HCT116 (cell line): ENCODE data around the gene TRPM8. TPM values are rescaled to one million over a fixed set of nuclear protein-coding genes. Genes with fewer than 3 reads are reported as not detected.
"Not testable (repeated sequence)": the region's sequence is repeated elsewhere in the genome, so short reads cannot be mapped to it uniquely, and the experiment has no call there.

Experiments used
- ATAC-seq: fragments of 200-7000 bp; cut with Tn5 transposase; 2 replicates; pipeline ENCODE4 v1.9.1; 2020; ENCODE audit warnings: mild to moderate bottlenecking, moderate library complexity
- BruUV-seq: library from RNA; stranded (reverse); fragments of 400-500 nt; replicated peaks from 2 replicates; lab custom pipeline; 2021; lab: Mats Ljungman, UMichigan
- CTCF ChIA-PET: fragments of 300-600 bp; sonication (Branson Sonifier 250); formaldehyde crosslinking; loops from one replicate; lab custom pipeline; 2021; ENCODE audit warnings: antibody characterized with exemption; lab: Charles Lee
- POLR2A ChIA-PET: fragments of 300-600, 350-600 bp; sonication (Branson Sonifier 250); formaldehyde crosslinking; loops from one replicate; lab custom pipeline; 2021; ENCODE audit warnings: antibody characterized with exemption; lab: Charles Lee
- RAD21 ChIA-PET, 2 experiments: fragments of 300-600 bp; sonication (Branson Sonifier 250); formaldehyde crosslinking; loops; one replicate each; lab custom pipeline; 2023; ENCODE audit warnings: low total read pairs in 2 of 2; ENCODE audit not compliant: uncharacterized antibody in 2 of 2, unreplicated experiment in 2 of 2, low non-redundant PET in 1 of 2; lab: Charles Lee
- DNase-seq: peaks from one replicate; pipeline ENCODE4 v3.0.0-alpha.2; 2010; ENCODE audit warnings: low read depth, low spot score
- H2AFZ ChIP-seq: fragments of 200-600 bp; shearing (Covaris generic), sonication (generic); 2 replicates; pipeline ENCODE4 v1.6.1; 2017; ENCODE audit warnings: low read depth, mixed run types, mixed read lengths, antibody characterized with exemption, low read length; ENCODE audit not compliant: poor library complexity, severe bottlenecking
- H3K27ac ChIP-seq: 2 replicates; pipeline ENCODE4 v1.5.1; 2012; ENCODE audit warnings: low read depth, low read length
- H3K27me3 ChIP-seq: fragments of 200-600 bp; sonication (generic); 2 replicates; pipeline ENCODE4 v1.6.1; 2016; ENCODE audit warnings: mixed run types, low read length, mixed read lengths; ENCODE audit not compliant: insufficient read depth
- H3K36me3 ChIP-seq, 2 experiments: fragments of 200-500 bp in 1 of 2; fragments of 200-600 bp in 1 of 2; sonication (Bioruptor generic) in 1 of 2; sonication (generic) in 1 of 2; 2 replicates each; pipeline versions ENCODE4 v1.5.1 to v1.6.1; 2014 to 2016; ENCODE audit warnings: low read length in 2 of 2, inconsistent platforms in 1 of 2, mixed read lengths in 1 of 2, mixed run types in 1 of 2; ENCODE audit not compliant: insufficient read depth in 2 of 2, control insufficient read depth in 1 of 2
- H3K4me1 ChIP-seq, 2 experiments: fragments of 200-600 bp in 1 of 2; sonication (generic) in 1 of 2; 2 replicates each; pipeline versions ENCODE4 v1.5.1 to v1.6.1; 2012 to 2017; ENCODE audit warnings: low read length in 2 of 2, inconsistent platforms in 1 of 2, mild to moderate bottlenecking in 1 of 2, mixed read lengths in 1 of 2, mixed run types in 1 of 2, moderate library complexity in 1 of 2; ENCODE audit not compliant: insufficient read depth in 2 of 2, control insufficient read depth in 1 of 2
- H3K4me2 ChIP-seq: fragments of 200-600 bp; sonication (generic); 2 replicates; pipeline ENCODE4 v1.6.1; 2017; ENCODE audit warnings: mixed run types, low read length, mixed read lengths
- H3K4me3 ChIP-seq, 2 experiments: fragments of 200-600 bp in 1 of 2; sonication (generic) in 1 of 2; replicated peaks in 1 of 2; 2 replicates each; pipeline ENCODE4 v1.5.1; 2011 to 2016; ENCODE audit warnings: low read length in 2 of 2, control low read depth in 1 of 2, low read depth in 1 of 2, mild to moderate bottlenecking in 1 of 2, mixed read lengths in 1 of 2, mixed run types in 1 of 2
- H3K79me2 ChIP-seq: fragments of 200-600 bp; sonication (generic); 2 replicates; pipeline ENCODE4 v1.6.1; 2017; ENCODE audit warnings: mild to moderate bottlenecking, mixed run types, low read length, moderate library complexity, mixed read lengths; ENCODE audit not compliant: insufficient read depth
- H3K9ac ChIP-seq: fragments of 200-600 bp; sonication (generic); 2 replicates; pipeline ENCODE4 v1.6.1; 2016; ENCODE audit warnings: low read length, mixed read lengths
- H3K9me2 ChIP-seq: fragments of 200-600 bp; sonication (generic), shearing (Covaris generic); 2 replicates; pipeline ENCODE4 v1.6.1; 2017; ENCODE audit warnings: mixed run types, mild to moderate bottlenecking, moderate library complexity; ENCODE audit not compliant: insufficient read depth
- H3K9me3 ChIP-seq, 2 experiments: fragments of 200-500 bp in 1 of 2; fragments of 200-600 bp in 1 of 2; sonication (Bioruptor generic) in 1 of 2; sonication (generic) in 1 of 2; 2 replicates each; pipeline ENCODE4 v1.6.1; 2014 to 2017; ENCODE audit warnings: low read length in 2 of 2, mixed read lengths in 2 of 2, inconsistent platforms in 1 of 2, low read depth in 1 of 2, mild to moderate bottlenecking in 1 of 2, mixed run types in 1 of 2, moderate library complexity in 1 of 2; ENCODE audit not compliant: control insufficient read depth in 1 of 2, insufficient read depth in 1 of 2
- H4K20me1 ChIP-seq: fragments of 200-600 bp; sonication (generic), shearing (Covaris generic); 2 replicates; pipeline ENCODE4 v1.6.1; 2017; ENCODE audit warnings: mixed run types, mild to moderate bottlenecking, moderate library complexity; ENCODE audit not compliant: insufficient read depth
- CBX3 ChIP-seq: IDR thresholded peaks from 2 replicates; pipeline ENCODE4 v1.6.1; 2012; ENCODE audit warnings: low read depth
- EGR1 ChIP-seq: IDR thresholded peaks from 2 replicates; pipeline ENCODE4 v1.6.1; 2012; ENCODE audit warnings: low read depth
- ELF1 ChIP-seq: IDR thresholded peaks from 2 replicates; pipeline ENCODE4 v1.6.1; 2012; ENCODE audit warnings: low read depth, borderline replicate concordance
- FOSL1 ChIP-seq: IDR thresholded peaks from 2 replicates; pipeline ENCODE4 v1.6.1; 2012; ENCODE audit warnings: low read depth
- JUND ChIP-seq: IDR thresholded peaks from 2 replicates; pipeline ENCODE4 v1.6.1; 2012
- MAX ChIP-seq: IDR thresholded peaks from 2 replicates; pipeline ENCODE4 v1.6.1; 2012
- POLR2A ChIP-seq: IDR thresholded peaks from 2 replicates; pipeline ENCODE4 v1.7.0; 2011; ENCODE audit warnings: borderline replicate concordance; ENCODE audit not compliant: insufficient read depth, insufficient read length; ENCODE audit errors: extremely low read depth
- SIN3A ChIP-seq: IDR thresholded peaks from 2 replicates; pipeline ENCODE4 v1.6.1; 2012; ENCODE audit warnings: low read depth
- SP1 ChIP-seq: IDR thresholded peaks from 2 replicates; pipeline ENCODE4 v1.6.1; 2012; ENCODE audit warnings: low read depth
- SRF ChIP-seq: IDR thresholded peaks from 2 replicates; pipeline ENCODE4 v1.6.1; 2012; ENCODE audit warnings: low read depth
- ZNF274 ChIP-seq: fragments of 200-500 bp; sonication (Bioruptor generic); IDR thresholded peaks from 2 replicates; pipeline ENCODE4 v1.6.1; 2014; ENCODE audit warnings: mild to moderate bottlenecking, low read depth, low read length, inconsistent platforms
- intact Hi-C: fragments of 100-400 bp; cut with micrococcal nuclease; formaldehyde crosslinking; loops from 2 replicates; pipeline ENCODE4 v1.10.0; 2022
- total RNA-seq: library from RNA; stranded (reverse); gene quantifications from one replicate; pipeline ENCODE4 v1.2.1, GENCODE V29; 2021; ENCODE audit not compliant: unreplicated experiment
- TF ChIP-seq, protein P1 (sequence below), 3 experiments: fragments of 200-600 bp in 1 of 3; sonication (generic) in 1 of 3; IDR thresholded peaks in 2 of 3; conservative IDR thresholded peaks in 1 of 3; 2 replicates each; pipeline ENCODE4 v1.5.1; 2012 to 2017; ENCODE audit warnings: low read depth in 2 of 3, low read length in 2 of 3, antibody characterized with exemption in 1 of 3, borderline replicate concordance in 1 of 3, control low read depth in 1 of 3, mild to moderate bottlenecking in 1 of 3, mixed read lengths in 1 of 3, mixed run types in 1 of 3, moderate library complexity in 1 of 3; ENCODE audit not compliant: insufficient read depth in 1 of 3

The TRPM8 gene
- total RNA-seq, 1 experiment from 2014 or later: 0.39 TPM

GRCh38 chr2:233882353-233882752, 34.8 kb upstream of the TRPM8 start (continued):
- TF ChIP-seq, protein P1, sequence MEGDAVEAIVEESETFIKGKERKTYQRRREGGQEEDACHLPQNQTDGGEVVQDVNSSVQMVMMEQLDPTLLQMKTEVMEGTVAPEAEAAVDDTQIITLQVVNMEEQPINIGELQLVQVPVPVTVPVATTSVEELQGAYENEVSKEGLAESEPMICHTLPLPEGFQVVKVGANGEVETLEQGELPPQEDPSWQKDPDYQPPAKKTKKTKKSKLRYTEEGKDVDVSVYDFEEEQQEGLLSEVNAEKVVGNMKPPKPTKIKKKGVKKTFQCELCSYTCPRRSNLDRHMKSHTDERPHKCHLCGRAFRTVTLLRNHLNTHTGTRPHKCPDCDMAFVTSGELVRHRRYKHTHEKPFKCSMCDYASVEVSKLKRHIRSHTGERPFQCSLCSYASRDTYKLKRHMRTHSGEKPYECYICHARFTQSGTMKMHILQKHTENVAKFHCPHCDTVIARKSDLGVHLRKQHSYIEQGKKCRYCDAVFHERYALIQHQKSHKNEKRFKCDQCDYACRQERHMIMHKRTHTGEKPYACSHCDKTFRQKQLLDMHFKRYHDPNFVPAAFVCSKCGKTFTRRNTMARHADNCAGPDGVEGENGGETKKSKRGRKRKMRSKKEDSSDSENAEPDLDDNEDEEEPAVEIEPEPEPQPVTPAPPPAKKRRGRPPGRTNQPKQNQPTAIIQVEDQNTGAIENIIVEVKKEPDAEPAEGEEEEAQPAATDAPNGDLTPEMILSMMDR (IDR thresholded peaks at IDR 0.05 in 2 of 3, conservative IDR thresholded peaks at IDR 0.05 in 1 of 3; ENCODE audit: borderline replicate concordance in 1 of 3, insufficient read depth in 1 of 3, low read depth in 2 of 3, low read length in 2 of 3): no peak
- TF ChIP-seq SP1 (no peak), ELF1 (no peak)

- no peaks in the 10 kb centered on the region for H3K79me2 ChIP-seq
- H3K27ac ChIP-seq: no peak overlapping the region
- no peaks in the 10 kb centered on the region for H3K27me3 ChIP-seq
- no peak for TF ChIP-seq SRF
- no peak for TF ChIP-seq CBX3
- TF ChIP-seq POLR2A: no peak
- TF ChIP-seq, protein P1 (IDR thresholded peaks at IDR 0.05 in 2 of 3, conservative IDR thresholded peaks at IDR 0.05 in 1 of 3; ENCODE audit: borderline replicate concordance in 1 of 3, insufficient read depth in 1 of 3, low read depth in 2 of 3, low read length in 2 of 3): no peak
- TF ChIP-seq MAX: no peak
- TF ChIP-seq JUND: no peak
- no peak for TF ChIP-seq EGR1
- TF ChIP-seq SIN3A: no peak
- no peak for TF ChIP-seq FOSL1
- no peak for TF ChIP-seq SP1
- no peak for TF ChIP-seq ELF1
- no peak for TF ChIP-seq ZNF274
- H3K9me2 ChIP-seq: no peaks in the 10 kb centered on the region
- no peak overlapping the region for H3K9ac ChIP-seq
- peaks cover 0 to 4% of the 10 kb centered on the region in 2 experiments; a peak in 1 of 4 replicates for H3K4me1 ChIP-seq
- no peaks in the 10 kb centered on the region for H3K9me3 ChIP-seq
- no peak overlapping the region for H3K4me3 ChIP-seq
- no peak for ATAC-seq
- no peak for DNase-seq
- intact Hi-C loops: no loop called here
- no peaks in the 10 kb centered on the region for H4K20me1 ChIP-seq
- no peak overlapping the region for H2AFZ ChIP-seq
- RAD21 ChIA-PET: no interaction called here
- no peak overlapping the region for H3K4me2 ChIP-seq
- no peaks in the 10 kb centered on the region for H3K36me3 ChIP-seq
- CTCF ChIA-PET: no interaction called here
- POLR2A ChIA-PET: no interaction called here
- no TSS peak for BruUV-seq
Observed at GRCh38 chr2:233892793-233893192, 24.4 kb upstream of the TRPM8 start.

DNA sequence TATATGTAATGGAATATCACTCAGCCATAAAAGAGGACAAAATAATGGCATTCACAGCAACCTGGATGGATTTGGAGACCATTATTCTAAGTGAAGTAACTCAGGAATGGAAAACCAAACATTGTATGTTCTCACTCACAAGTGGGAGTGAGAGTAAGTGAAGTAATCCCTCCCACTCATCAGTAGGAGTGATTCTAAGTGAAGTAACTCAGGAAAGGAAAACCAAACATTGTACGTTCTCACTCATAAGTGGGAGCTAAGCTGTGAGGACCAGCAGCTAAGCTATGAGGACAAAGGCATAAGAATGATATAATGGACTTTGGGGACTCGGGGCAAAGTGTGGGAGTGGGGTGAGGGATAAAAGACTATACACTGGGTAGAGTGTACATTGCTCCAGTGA, 20.9 kb upstream of the TRPM8 start:
- H3K79me2 ChIP-seq, H3K9me2 ChIP-seq, H3K4me1 ChIP-seq, H3K9ac ChIP-seq, H3K9me3 ChIP-seq, ATAC-seq, CTCF ChIA-PET, POLR2A ChIA-PET, H3K27me3 ChIP-seq, H3K36me3 ChIP-seq, RAD21 ChIA-PET, intact Hi-C loops, H3K4me3 ChIP-seq, DNase-seq, H3K27ac ChIP-seq, H4K20me1 ChIP-seq, H2AFZ ChIP-seq, H3K4me2 ChIP-seq, BruUV-seq: not testable (repeated sequence)
